NCI-H524 treated with DMSO at 0.1 percent for 48 hours (cell line): ENCODE data around the gene OR2A1.
"Not testable (repeated sequence)": the region's sequence is repeated elsewhere in the genome, so short reads cannot be mapped to it uniquely, and the experiment has no call there.

Source experiments
- DNase-seq: peaks from one replicate; lab custom pipeline; 2025; lab: John Stamatoyannopoulos, UW

The OR2A1 gene

DNA sequence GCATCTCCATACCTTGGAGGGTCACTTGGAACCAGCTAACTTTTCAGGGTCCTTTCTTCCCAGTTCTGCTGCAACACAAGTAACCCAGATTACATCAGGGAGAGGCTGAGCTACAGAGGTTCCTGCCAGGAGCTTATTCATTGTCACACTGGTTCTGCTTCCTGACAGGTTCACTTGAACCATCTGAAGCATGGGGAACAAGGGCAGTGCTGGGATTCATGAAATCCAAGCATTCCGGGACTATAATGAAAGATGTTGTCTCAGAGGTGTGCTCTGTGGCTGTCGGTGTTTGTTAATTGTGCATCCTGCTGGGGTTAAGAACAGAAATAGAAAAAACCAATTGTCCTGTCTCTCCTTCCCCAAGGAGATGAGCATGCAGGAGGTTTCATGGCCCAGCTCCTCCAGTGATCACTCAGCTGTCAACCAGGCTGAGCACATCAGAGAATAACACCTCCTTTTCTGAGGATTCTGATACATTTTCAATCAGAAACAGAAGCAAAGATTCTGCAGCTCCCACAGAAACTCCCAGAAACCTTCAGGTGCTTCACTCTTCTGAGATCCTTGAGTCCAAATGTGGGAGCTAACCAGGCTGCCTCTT, at the start of gene OR2A1:
Gene OR2A1 (plus strand): TSS at position 548 of the 598 bp plus-strand sequence. CDS start 5,706 bp downstream, outside the sequence.
- not testable (repeated sequence) for DNase-seq

- DNase-seq = not testable (repeated sequence)
Observed at GRCh38 chr7:144264692-144265091, 47.5 kb upstream of the OR2A1 start, which contains the start of gene OR2A7. OR2A7 (minus strand) TSS chr7:144264792; CDS start chr7:144259628, 5,164 bp downstream.

DNA sequence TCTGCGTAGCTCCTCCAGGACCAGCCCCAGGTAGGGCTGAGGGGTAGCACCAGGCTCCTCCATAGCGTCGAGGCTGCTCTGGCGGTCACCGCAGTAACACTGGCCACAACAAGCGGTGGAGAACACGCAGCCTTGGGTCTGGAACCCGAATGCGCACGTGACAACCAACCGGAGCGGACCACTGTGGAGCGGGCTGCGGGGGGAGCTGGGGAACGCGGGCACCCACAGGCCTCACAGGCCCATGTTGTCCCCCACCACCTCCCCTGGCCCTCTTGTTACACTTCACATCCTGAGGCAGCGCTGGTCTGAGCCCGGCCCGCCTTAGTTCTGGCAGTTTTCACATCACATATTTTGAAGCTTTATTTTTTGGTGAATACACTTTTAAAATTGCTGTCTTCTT, 43.0 kb upstream of the OR2A1 start, which contains the start of gene CTAGE8:
Gene CTAGE8 (minus strand): TSS at position 101 of the 400 bp plus-strand sequence. CDS start 38 bp downstream, at position 63.
- not testable (repeated sequence) for DNase-seq

DNA sequence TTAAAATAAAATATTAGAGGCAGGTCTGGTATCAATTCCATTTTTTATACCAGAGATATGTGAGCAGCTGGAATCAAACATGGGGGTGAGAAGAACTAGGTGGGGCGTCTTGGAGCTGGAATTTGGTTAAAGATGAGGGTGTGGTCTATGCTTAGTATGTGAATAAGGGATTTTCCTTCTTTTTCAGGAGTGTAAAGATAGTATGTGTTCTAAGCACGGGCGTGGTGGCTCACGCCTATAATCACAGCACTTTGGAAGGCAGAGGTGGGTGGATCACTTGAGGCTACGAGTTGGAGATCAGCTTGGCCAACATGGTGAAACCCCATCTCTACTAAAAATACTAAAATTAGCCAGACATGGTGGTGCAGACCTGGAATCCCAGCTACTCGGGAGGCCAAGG, 36.9 kb upstream of the OR2A1 start:
- DNase-seq = not testable (repeated sequence)

- DNase-seq = not testable (repeated sequence)
Observed at GRCh38 chr7:144280010-144280409, 32.2 kb upstream of the OR2A1 start.

GRCh38 chr7:144281981-144282380, 30.2 kb upstream of the OR2A1 start:
- DNase-seq = not testable (repeated sequence)

DNA sequence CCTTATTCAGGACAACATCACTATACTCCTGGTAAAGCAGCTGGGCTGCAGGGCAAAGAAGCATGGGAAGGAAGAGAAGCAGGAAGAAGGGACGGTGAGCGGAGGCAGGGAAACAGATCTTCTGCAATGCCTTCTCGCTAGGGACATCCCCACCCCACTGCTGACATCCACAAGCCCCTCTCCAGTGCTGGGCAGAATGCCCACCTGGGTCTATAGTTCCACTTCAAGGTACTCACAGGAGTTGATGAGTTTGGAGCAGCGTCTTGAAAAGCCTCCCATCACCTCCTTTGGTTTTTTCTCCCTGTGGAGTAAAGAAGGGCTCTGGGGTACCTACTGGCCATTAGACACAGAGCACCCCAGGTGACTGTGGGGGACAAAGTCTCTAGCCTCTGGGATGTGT, 29.7 kb upstream of the OR2A1 start:
- not testable (repeated sequence) for DNase-seq

DNA sequence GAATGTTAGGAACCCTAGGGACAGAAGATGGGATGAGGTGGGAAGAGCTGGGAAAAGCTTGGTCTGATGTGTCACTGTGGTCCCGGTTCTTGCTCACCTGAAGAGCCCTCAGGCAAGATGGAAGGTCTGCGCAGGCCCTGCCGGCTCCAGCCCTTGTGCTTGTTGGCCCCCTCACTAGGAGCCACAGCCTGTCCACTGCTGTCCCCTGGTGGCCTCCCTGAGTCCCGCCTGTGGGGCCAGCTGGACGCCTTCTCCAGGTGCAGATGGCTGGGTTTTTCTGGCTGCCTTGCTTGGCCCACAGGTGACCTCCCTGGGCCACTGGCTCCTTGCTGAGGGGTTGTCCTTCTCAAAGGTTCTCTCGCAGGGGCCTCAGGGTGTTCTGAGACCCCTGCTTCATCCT, 28.5 kb upstream of the OR2A1 start:
- DNase-seq = not testable (repeated sequence)

DNA sequence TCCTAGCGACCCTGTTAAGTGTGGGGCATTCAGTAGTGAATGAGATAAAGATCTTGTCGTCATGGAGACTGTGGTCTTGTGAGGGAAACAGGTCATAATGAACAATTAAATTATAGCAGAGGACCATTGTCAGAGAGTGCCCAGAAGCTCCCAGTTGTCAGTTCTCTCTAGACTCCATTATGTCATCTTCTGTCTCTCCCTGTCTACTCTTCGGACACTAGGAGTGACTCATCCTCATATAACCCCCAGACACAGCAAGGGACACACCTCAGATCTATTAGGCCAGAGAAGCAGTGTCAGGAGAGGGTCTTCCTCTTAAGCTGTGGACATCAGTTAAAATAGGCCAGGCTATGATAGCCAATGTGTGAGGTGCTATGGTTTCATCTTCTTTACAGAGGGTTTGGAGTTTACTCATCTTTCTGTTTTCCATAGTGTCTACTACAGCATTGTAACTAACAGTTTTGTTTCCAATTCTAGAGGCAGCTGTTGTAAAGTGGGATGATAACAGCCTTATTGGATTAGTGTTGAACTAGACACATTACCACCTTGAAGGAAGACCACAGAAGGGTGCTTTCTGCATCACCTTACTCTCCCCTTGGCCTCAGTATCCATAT, 24.9 kb upstream of the OR2A1 start:
- DNase-seq = not testable (repeated sequence)

DNA sequence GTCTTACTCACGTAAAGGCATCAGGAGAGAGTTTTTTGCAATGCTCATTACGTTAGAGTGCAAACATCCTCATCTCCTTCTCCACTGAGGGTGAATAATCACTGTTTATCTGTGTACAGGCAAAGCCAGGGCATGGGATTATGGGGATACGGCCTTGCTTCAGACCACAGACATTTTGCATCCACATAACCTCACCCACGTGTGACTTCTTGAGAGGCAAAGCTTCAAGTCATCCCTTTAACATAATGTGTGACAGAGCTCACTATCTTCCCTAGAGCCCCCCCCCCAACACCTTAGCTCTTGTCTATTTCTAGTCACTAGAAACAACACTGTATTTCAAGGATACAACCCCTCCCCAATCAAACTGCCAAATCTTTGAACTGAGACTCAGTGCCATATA, 20.6 kb upstream of the OR2A1 start:
- DNase-seq = not testable (repeated sequence)

DNA sequence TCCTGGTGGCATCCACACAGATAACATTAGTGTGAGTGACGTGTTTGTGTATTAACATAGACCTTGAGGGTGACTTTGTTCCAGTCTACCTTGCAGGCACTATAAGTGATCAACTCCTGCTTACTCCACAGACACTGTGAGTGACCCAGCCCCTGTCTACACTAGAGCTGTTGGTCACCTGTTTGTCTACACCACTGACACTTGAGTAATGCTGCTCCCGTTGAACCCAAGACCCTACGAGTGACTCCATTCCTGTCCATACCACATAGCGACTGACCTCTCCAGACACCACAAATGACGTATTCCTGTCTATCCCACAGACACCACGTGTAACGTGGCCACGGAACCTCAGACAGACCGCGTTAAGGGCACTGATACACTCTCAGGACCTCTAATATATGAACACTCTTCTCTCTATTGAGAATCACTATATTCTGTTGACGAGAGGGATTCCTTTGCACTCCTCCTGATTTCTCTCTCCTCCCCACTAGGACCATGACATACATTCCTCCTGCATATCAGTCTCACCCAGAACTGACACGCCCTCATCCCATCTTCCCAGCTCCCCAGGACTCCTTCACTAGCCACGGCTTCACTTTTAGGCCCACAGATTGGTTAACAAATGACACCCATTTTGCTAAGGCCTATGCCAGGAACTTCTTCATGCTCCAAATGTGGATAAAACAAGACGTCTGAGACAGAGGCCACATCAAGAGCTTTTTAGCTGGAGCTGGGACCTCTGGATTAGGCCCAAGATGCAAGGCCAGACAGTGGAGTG, 19.6 kb upstream of the OR2A1 start:
- DNase-seq = not testable (repeated sequence)

DNA sequence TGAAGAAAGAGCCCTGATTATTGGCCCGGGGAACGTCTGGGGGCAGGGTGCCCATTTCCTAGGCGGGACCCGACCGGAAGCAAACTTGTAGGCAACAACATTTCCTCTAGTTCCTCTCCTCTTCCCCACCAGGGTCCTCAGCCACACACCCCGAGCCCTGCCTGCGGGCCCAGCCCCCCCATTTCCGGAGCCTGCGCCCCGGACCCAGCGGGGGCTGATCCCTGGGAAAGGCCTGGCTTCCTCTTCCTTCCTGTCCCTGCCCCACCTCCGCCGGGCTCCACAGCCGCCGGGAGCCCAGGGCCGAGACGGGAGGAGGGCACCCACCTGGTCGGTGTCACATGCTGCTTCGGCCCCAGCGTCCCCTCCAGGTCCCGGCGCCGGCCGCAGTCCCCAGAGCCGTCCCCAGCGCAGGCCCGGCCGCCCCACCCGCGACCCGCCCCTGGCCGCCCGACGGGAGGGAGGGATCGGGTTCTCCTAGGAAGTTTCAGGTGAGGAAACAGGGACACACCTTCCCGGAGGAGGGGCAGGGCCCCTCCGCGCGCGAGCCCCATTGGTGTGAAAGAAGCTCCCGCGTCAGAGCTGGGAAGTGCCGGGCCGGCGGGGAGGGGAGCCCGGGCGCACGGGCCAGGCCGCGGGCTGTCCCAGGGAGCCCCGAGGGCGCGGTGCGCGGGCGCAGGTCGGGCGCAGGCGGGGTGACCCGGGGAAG, 18.3 kb upstream of the OR2A1 start:
- DNase-seq = not testable (repeated sequence)

GRCh38 chr7:144302578-144303303, 9.5 kb upstream of the OR2A1 start:
- DNase-seq = not testable (repeated sequence)

DNA sequence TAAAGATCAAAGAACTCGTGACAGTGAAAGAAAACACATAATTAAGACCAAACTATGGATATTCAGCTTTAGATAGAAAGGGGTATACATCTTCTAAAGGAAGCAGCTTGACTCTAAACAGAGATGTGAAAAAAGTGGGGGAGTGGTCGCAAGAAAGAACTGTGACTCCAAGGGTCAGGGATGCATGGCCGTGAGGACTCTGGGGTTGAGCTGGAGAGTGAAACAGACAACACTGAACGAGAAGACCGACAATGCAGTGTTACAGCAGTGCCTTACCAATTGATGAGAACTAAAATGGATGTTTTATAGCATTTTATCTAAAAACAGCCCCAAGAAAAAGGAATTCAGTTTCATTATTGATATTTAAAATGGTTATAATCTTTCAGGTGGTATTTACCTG, 8.6 kb upstream of the OR2A1 start:
- not testable (repeated sequence) for DNase-seq

DNA sequence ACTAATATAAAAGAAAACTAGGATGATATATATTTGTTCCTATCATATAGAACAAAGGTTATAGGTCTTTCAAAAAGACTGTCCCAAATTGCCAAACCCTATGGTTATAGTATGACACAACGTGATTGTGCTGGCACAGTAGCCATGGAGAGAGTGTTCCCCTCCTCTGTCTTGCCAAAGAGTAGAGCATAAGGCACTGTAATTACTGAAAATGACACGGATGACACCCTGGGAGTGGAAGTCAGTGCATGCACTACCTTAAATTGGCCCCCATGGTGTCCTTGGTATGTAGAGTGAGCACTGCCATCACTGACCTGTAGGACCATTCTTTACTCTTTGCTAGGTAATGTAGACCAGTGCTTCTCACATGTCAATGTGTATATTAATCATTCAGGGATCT, 7.1 kb upstream of the OR2A1 start:
- not testable (repeated sequence) for DNase-seq

DNA sequence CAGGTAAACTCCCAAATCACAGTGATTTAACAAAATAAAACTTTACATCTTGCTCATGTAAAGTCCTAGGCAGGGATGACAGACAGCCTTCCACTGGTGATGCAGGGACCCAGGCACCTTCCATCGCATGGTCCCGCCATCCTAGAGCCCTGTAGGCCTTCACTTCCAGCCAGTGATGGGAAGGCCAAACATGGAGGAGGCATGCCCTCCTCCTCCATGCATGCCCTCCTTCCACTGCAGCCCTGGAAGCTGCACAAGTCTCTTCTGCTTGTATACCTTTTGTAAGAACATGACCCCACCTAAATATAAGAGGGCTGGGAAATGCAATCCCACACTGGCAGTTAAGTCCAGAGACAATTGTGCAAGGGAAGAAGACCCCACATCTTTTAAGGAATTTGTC, 2.5 kb upstream of the OR2A1 start:
- DNase-seq = not testable (repeated sequence)

DNA sequence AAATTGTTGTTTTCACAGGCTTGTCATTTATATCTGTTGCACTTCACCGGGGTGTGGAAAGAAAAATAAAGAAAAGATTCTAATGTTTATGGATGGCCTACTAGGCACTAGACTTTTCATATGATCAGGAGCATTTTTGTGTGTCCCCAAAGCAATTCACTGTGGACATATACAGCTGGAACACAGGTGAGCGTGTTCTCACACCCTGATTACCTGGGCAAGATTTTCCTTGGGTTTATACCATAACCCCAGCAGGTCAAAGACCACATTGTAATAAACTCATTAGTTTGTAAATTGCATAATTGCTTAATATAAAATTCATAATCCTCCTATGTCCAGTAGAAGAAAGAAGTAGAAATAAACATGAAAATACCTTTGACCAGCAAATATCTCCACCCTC, 1.0 kb upstream of the OR2A1 start:
- not testable (repeated sequence) for DNase-seq

GRCh38 chr7:144317537-144317936, 5.3 kb downstream of the OR2A1 start:
- not testable (repeated sequence) for DNase-seq

GRCh38 chr7:144319547-144319946, 7.3 kb downstream of the OR2A1 start:
- DNase-seq = not testable (repeated sequence)

DNA sequence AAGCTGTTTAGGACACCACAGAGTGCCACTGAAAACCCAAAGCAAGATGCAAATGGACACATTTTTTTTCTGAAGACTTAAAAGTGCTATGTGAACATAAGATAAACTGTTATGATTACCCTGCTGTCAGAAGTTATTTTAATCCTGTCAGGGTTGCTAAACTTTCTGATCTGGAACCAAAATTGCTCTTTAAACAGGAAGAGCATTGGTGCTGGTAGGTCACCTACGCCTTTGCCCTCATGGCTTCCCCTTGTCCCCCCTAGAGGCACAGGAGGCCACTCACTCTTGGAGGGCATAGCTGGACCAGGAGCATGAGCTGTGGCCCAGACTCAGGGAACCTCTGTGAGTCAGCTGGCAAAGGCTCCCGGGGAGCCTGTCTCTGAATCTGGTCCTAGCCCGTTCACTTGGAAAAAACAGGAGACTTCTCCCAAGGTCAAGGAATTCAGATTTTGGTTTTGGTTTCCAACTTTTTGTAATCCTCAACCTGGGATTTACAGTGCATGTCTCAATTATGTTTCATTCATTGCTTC, 9.5 kb downstream of the OR2A1 start:
- DNase-seq = not testable (repeated sequence)

- DNase-seq = not testable (repeated sequence)
Observed at GRCh38 chr7:144323359-144323758, 11.1 kb downstream of the OR2A1 start.
